HG03196 (cell line): ENCODE results near the gene CBY3.
"Not testable (repeated sequence)": the region's sequence is repeated elsewhere in the genome, so short reads cannot be mapped to it uniquely, and the experiment has no call there.

Experiments used
- ATAC-seq: cut with Tn5 transposase; IDR thresholded peaks from one replicate; pipeline ENCODE4 v1.9.1; 2021; ENCODE audit not compliant: unreplicated experiment

CBY3 gene

DNA sequence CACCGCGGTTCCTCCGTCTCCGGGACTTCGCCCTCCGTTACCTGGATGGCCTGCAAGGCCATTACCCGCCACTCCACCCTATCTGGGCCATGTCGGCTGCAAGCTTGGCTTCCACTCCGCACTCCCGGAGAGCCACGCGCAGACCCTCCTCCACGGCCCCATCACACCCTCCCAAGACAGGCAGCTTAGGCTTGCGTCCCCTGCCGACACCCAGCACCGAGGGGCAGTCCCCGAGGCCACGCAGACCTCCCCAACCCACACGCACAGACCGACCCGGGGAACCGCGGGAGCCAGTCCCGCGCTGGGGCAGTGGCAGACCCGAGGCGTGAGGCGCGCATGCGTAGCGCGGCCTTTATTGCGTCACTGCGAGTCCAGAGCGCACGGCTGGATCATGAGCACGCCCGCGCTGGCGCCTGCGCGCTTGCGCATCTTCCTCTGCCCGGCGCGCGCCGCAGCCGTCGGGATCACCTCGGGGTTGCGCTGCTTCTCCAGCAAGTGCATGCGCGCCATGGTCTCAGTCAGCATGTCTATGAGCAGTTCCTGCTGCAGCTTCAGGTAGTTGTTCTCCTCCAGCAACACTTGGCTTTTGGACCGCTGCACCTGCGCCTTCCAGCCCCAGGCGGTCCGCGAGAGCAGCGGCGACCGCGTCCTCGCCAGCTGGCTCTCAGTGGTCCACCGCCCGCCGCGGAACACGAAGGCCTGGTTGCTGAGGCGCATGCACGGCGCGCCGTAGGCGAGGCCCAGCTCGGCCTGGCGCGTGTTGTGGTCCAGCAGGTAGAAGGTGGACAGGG lies 2.4 kb downstream of the CBY3 start:
- ATAC-seq: peak; percentile 89

DNA sequence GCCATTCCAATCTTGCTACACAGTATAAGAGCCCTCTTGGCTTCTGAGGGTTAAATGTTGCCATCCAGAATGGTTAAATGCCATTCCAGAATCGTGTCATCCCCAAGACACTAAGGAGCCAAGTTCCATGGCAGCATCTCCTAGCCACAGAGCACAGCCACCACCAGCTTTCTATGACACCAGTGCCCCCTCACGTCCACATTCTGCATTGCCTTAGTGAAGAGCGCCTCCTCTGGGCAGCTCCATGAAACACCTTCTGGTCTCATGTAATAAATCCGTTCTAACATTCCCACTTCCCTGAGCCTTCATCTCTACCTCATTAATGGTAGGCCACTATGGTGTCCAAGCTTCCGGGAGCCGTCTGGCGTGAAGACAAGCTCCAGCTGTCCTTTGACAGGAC lies 12.4 kb downstream of the CBY3 start:
- no peak for ATAC-seq

DNA sequence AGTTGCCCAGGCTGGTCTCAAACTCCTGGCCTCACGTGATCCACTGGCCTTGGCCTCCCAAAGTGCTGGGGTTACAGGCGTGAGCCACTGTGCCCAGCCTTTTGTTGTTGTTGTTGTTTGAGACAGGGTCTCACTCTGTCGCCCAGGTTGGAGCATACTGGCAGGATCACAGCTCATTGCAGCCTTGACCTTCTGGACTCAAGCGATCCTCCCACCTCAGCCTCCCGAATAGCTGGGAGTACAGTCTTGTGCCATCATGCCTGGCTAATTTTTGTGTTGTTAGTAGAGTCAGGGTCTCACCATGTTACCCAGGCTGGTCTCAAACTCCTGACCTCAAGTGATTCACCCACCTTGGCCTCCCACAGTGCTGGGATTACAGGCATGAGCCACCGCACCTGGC lies 19.2 kb downstream of the CBY3 start:
- not testable (repeated sequence) for ATAC-seq

DNA sequence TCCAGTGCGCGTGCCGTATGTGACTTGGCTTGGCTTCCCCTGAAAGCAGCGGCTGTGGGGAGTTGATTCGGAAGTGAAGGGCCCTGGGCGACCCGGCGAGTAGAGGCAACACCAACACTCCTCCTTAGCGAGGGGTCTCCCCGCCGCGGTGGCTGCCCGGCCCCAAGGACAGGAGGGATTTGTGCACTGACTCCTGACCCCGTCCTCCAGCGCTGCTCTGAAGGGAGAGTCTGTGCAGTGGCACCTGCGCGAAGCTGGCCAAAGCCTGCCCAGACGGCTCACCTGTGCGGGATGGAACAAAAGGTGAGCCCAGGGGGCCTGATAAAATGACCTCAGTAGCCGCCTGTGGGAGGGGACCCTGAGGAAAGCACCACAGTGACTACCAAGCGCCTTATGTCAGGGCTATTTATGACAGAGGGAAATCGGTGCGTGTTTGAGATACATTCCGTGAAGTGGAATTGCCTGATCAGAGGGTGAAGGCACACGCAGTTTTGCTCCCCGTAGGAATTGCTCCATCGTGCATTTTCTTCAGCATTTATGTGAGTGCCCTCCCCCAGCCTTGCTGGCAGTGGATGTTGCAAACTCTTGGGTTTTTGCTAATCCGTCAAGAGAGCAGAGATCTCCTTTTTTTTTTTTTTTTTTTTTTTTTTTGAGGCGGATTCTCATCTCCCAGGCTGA lies 22.5 kb downstream of the CBY3 start:
- peak; percentile 40 for ATAC-seq

DNA sequence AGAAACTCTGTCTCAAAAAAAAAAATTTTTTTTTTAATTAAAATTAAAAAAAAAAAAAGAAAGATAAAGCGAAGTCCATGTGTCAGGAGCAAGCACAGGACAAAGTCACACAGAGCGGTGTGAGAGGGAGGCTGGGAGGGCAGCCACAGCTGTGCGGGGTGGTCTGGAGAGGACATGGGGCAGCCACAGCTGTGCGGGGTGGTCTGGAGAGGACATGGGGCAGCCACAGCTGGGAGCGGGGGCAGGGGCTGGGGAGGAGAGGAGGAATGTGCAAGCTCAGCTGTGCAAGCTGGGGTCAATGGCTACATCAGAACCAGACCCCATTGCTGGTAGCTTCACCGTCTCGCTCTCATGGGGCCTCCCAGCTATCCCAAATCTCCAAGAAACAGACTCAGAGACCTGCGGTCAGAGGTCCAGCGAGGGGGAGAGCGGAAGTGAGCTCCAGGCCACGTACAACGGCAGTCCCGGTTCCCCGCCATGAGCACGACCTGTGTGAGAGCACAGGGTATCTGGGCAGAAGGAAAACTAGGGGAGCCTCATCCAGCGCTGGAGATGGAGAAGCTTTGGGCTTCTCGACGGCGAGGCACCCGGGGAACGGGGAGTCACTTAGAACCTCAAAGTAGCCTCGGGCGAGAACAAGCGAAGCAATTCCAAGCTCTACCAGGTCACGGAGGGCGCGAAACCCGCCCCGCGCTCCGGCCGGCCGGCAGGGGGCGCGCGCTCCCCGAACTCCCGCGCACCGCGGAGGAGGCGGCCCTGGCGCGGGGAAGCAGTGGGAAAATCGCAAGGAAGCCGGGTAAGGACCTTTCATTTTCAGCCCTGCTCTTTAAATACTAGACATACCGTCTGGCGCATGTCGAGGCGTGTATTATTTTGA lies 23.3 kb downstream of the CBY3 start:
- ATAC-seq: peak; percentile 89

DNA sequence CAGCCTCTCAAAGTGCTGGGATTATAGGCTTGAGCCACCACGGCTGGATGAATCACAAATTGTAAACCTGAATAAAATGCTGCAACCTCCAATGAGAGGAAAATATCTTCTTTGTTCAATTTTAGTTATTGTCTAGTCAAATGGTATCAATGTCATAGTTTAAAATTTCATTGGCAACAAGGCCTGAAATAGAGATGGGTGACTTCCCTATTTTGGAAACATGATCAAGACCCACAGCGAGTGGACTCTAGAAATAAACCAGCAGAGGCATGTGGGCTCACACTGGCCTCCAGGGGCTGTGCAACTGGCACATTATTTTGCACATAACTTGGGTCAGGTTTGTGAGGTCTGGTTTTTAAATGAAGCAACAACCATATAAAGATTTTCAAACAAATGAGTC lies 27.7 kb downstream of the CBY3 start:
- ATAC-seq: not testable (repeated sequence)

DNA sequence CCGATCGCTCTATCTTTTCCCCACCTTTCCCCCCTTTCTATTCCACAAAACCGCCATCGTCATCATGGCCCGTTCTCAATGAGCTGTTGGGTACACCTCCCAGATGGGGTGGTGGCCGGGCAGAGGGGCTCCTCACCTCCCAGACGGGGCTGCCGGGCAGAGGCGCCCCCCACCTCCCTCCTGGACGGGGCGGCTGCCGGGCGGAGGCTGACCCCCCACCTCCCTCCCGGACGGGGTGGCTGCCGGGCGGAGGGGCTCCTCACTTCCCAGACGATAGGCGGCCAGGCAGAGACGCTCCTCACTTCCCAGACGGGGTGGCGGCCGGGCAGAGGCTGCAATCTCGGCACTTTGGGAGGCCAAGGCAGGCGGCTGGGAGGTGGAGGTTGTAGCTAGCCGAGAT lies 30.6 kb downstream of the CBY3 start:
- not testable (repeated sequence) for ATAC-seq

DNA sequence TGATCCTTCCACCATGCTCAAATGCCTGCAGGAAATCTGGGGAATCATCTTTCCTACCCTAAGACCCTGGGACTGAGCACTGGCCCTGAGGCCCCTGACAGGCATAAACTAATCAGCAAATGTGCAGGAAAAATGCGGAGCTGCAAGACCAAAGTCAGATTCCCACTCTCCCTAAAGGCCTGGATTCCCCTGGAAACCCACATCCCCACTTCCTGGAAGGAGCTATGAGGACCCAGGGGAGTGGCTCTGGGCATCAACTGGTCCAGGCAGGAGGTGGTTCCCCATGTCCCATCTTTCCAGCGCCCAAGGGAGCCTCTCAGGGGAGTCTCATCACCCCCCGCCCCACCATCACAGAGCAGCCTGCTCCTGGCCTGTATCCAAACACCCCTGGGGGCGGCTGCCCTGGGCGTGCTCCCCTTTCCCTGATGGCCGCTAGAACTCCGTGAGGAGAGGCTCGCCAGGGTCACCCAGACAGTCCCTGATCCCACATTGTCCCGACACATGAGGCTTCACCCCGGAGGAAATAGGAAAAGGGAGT lies 31.6 kb downstream of the CBY3 start:
- not testable (repeated sequence) for ATAC-seq

DNA sequence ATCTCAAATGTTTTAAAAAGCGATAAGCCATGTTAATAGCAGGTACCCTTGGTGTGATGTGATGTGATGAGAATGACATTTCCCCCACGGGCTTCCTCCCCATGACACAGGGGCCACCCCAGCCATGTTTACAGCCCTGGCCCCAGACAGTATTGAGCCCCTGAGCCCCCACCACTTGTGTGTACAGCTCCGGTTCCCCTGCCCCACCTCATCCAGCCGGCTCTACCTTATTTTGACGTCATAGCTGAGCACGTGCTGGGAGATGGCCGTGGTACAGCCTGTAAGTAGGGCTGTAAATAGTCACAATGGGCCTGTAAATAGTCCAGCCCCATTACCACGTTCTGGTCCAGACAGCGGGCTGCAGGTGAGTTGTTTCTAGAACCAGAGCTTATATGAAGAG lies 32.4 kb downstream of the CBY3 start:
- no peak for ATAC-seq

DNA sequence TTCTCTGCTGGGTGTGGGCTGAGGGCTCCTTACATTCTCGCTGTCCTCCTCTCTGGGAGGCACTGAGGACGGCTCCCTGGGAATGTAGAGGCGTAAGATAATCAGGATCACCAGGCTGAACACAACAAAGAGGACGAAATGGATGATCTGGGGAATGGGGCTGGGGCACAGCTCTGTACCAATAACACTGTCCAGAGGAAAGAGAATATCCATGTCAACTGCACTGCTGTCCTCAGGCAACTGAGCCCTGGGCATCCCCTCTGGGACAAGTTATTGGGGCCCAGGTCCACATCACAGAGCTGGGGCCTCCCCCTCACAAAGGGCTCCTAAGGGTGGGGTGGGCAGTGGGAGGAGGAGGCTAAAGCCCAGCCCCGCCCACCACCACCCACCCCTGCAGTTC lies 36.1 kb downstream of the CBY3 start:
- not testable (repeated sequence) for ATAC-seq

DNA sequence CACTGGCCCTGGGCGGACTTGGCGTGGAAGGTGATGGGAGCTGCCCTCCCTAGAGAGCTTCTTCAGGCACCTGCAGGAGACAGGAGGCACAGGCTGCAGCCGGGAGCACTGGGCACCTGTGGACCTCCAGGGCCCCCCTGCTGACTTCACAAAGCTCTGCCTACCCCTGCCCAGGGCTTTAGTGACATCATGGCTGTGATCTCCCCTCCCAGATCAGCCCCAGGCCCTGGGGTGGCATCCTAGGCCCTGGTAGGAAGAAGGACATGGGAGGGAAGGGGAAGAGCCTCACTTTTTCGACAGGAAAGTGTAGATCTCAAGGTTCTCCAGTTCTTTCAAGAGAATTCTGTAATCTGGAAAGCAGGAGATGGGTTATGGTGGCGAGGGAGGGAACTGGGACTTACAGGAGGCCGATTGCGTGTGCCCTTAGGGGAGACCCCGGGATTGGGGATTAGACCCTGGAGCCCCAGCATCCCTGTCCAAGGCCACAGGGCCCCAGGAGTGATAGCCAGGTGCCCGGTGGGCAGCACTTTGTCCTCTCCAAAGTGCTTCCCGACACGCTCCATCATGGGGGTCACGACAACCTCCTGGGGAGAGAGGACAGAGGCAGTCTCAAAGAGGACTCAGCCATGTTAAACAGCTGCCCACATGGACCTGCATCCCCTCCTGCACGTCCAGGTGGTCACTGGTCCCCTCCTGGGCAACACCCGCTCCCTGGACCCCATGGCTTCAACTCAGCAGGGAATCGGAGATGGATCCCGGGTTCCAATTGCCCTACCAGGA lies 37.5 kb downstream of the CBY3 start:
- not testable (repeated sequence) for ATAC-seq

DNA sequence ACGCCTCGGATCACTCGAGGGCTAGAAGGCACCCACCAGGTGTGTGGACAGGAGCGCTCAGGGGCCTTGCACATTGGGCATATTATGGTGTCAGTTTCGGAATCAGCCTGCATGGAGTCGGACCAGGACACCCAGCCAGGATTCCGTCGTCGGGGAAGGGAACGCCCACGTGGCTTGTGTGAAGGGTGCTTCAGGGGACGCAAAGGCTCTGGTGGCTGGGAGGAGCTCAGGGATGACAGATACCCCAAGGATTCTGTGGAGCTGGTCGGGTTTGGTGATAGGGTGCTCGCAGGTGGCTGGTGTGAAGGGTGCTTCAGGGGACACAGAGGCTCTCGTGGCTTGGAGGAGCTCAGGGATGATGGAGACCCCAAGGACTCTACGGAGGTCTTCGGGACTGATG lies 38.2 kb downstream of the CBY3 start:
- ATAC-seq: not testable (repeated sequence)

DNA sequence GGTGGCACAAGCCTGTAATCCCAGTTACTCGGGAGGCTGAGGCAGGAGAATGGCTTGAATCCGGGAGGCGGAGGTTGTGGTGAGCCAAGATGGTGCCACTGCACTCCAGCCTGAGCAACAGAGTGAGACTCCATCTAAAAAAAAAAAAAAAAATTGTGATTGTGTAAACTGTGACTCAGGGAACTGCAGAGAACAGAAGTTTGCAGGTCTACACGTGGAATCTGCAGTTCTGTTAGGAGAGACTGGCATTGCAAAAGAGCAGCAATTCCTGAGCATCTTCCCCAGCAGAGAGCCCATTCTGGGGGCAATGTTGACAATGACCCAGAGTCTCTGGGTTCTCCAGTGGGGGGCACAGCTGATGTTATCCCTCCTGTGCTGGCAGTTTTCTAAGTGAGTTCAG lies 39.1 kb downstream of the CBY3 start:
- ATAC-seq: not testable (repeated sequence)

DNA sequence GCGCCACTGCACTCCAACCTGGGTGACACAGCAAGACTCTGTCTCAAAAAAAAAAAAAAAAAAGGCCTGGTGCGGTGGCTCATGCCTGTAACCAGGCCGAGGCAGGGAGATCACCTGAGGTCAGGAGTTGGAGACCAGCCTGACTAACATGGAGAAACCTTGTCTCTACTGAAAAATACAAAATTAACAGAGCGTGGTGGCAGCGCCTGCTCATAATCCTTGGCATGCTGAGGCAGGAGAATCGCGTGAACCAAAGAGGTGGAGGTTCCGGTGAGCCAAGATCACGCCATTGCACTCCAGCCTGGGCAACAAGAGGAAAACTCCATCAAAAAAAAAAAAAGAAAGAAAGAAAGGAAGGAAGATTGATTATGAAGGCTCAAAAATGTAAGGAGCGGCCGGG lies 41.5 kb downstream of the CBY3 start:
- not testable (repeated sequence) for ATAC-seq

DNA sequence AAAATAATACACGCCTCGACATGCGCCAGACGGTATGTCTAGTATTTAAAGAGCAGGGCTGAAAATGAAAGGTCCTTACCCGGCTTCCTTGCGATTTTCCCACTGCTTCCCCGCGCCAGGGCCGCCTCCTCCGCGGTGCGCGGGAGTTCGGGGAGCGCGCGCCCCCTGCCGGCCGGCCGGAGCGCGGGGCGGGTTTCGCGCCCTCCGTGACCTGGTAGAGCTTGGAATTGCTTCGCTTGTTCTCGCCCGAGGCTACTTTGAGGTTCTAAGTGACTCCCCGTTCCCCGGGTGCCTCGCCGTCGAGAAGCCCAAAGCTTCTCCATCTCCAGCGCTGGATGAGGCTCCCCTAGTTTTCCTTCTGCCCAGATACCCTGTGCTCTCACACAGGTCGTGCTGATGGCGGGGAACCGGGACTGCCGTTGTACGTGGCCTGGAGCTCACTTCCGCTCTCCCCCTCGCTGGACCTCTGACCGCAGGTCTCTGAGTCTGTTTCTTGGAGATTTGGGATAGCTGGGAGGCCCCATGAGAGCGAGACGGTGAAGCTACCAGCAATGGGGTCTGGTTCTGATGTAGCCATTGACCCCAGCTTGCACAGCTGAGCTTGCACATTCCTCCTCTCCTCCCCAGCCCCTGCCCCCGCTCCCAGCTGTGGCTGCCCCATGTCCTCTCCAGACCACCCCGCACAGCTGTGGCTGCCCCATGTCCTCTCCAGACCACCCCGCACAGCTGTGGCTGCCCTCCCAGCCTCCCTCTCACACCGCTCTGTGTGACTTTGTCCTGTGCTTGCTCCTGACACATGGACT lies 46.3 kb downstream of the CBY3 start:
- peak; percentile 96 for ATAC-seq

DNA sequence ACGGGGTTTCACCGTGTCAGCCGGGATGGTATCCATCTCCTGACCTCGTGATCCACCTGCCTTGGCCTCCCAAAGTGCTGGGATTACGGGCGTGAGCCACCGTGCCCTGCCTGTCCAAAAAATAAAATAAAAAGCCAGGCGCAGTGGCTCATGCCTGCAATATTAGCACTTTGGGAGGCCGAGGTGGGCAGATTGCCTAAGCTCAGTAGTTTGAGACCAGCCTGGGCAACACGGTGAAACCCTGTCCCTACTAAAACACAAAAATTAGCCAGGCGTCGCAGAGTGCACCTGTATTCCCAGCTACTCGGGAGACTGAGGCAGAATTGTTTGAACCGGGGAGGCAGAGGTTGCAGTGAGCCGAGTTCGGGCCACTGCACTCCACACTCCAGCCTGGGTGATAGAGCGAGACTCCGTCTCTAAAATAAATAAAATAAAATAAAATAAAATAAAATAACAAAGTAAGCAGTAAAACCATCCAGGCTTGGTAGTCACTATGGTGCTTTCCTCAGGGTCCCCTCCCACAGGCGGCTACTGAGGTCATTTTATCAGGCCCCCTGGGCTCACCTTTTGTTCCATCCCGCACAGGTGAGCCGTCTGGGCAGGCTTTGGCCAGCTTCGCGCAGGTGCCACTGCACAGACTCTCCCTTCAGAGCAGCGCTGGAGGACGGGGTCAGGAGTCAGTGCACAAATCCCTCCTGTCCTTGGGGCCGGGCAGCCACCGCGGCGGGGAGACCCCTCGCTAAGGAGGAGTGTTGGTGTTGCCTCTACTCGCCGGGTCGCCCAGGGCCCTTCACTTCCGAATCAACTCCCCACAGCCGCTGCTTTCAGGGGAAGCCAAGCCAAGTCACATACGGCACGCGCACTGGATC lies 47.1 kb downstream of the CBY3 start:
- peak; percentile 21 for ATAC-seq
